GM18508 (cell line): Measurements from ENCODE around the gene NLRP9.
"Not testable (repeated sequence)": the region's sequence is repeated elsewhere in the genome, so short reads cannot be mapped to it uniquely, and the experiment has no call there.

Experiments
- ATAC-seq: cut with Tn5 transposase; IDR thresholded peaks from one replicate; pipeline ENCODE4 v1.9.1; 2021; ENCODE audit warnings: moderate number of reproducible peaks; ENCODE audit not compliant: insufficient read depth, unreplicated experiment

NLRP9 gene

DNA sequence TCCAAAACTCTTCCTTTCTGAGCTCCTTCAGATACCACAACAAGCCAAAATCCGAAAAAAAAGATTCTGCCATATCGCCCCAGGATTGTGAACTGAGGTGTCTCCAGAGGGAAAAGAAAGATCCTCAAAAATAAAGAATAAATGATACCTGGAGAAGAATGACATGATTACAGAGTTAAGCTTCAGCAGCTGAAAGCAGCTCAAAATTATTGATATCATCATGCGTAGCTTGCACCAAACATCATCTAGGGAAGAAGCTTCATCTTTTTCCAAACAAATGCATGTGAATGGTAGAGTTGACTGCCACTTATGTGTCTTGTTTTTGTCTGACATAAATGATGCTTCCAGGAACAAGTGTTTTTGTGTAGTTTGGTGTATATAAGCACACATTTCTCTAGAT, at the start of gene NLRP9:
Gene NLRP9, minus strand, starts transcription at position 101 of the 400 bp plus-strand sequence. Its CDS starts 28 bp downstream, at position 73.
- ATAC-seq: no peak

DNA sequence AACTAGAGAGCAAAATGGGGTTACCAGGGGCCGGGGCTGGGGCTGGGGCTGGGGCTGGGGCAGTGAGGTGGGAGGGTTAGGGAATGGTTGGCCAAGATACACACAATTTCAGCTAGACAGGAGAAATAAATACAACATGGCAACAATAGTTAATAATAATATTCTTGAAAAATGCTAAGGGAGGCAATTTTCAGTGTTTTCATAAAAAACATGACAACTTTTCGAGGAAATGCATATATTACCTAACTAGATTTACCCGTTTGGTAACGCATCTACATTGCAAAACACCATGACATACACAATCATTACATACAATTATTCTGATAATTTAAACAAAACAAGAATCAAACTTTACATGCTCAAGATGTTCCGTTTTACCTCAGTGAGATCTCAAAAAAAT, 42.9 kb upstream of the NLRP9 start:
- no peak for ATAC-seq

DNA sequence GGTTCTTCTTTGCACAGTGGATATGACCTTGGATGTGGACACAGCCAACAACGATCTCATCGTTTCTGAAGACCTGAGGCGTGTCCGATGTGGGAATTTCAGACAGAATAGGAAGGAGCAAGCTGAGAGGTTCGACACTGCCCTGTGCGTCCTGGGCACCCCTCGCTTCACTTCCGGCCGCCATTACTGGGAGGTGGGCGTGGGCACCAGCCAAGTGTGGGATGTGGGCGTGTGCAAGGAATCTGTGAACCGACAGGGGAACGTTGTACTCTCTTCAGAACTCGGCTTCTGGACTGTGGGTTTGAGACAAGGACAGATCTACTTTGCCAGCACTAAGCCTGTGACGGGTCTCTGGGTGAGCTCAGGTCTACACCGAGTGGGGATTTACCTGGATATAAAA, 40.1 kb upstream of the NLRP9 start:
- ATAC-seq: no peak

DNA sequence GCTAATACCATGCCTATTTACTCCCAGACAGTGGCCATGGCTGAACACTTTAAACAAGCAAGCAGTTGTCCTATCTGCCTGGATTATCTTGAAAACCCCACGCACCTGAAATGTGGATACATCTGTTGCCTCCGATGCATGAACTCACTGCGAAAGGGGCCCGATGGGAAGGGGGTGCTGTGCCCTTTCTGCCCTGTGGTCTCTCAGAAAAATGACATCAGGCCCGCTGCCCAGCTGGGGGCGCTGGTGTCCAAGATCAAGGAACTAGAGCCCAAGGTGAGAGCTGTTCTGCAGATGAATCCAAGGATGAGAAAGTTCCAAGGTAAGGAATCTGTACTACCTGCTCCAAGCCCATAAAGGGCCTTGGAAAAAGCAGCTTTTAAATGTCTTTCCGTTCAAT, 39.3 kb upstream of the NLRP9 start:
- no peak for ATAC-seq

DNA sequence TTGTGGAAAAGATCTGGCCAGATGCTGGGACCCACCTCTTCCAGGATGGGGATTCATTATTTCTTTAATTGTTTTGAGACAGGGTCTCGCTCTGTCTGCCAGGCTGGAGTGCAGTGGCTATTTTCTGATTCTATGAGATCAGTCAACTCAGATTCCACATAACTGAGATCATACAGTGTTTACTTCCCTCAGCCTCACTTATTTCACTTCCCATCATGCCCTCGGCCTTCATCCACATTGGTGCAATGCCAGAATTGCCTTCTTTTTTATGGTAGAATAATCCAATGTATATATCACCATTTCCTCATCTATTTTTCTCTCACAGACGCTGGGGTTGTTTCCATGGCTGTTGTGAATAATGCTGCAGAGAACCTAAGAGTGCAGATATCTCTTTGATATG, 31.4 kb upstream of the NLRP9 start:
- ATAC-seq: not testable (repeated sequence)

DNA sequence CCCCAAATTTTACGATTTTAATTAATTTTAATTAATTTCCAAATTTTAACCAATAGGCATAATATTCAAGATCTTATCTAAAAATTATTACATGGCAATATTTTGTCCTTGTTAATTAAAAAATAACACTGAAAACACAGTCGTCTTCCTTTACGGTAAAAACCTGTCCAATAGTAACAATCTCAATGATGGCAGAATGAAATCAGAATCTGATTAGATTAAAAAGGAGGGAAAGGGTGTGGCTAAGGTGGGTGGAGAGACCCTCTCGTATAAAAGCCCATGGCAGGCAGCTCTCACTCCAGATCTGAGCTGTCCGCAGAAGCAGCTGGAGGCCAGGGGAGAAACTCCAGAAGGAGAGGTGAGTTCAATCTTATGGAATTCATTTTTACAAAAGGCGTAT, 30.6 kb upstream of the NLRP9 start, which contains the start of gene RFPL4AL1:
Gene RFPL4AL1, plus strand, starts transcription at position 301 of the 400 bp plus-strand sequence. CDS start 2,687 bp downstream, outside the sequence.
- ATAC-seq: not testable (repeated sequence)

GRCh38 chr19:55766466-55766865, 28.3 kb upstream of the NLRP9 start:
- no peak for ATAC-seq

GRCh38 chr19:55758797-55759196, 20.6 kb upstream of the NLRP9 start, which contains the start of gene RFPL4A:
RFPL4A (plus strand) TSS chr19:55759097; CDS start chr19:55761801, 2,704 bp downstream.
- not testable (repeated sequence) for ATAC-seq

DNA sequence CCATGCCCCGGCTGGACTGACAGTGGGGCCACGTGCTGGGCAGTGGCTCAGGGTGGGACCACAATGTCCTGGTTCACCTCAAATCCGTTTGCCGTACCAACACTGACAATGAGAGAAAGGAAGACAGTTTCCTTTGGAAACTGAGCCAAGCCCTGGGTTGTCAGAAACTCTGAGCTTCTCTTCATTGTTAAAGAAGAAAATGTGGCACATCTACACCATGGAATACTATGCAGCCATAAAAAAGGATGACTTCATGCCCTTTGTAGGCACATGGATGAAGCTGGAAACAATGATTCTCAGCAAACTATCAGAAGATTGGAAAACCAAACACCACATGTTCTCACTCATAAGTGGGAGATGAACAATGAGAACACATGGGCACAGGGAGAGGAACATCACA, 18.6 kb upstream of the NLRP9 start:
- ATAC-seq: not testable (repeated sequence)

- ATAC-seq: no peak
Observed at GRCh38 chr19:55753401-55753800, 15.2 kb upstream of the NLRP9 start.

DNA sequence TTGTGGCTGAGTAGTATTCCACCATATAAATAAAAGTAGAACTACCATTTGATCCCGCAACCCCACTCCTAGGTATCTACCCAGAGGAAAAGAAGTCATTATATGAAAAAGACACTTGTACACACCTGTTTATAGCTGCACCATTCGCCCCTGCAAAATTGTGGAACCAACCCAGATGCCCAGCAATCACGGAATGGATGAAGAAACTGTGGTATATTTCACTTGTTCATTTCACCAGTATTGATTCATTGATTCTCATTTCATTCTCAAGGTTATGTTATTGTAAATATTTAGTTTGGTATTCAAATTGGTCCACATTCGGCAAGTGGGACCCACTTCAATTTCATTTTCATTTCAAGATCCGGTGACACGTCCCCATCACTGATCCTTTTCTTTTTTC, 12.5 kb upstream of the NLRP9 start:
- no peak for ATAC-seq

DNA sequence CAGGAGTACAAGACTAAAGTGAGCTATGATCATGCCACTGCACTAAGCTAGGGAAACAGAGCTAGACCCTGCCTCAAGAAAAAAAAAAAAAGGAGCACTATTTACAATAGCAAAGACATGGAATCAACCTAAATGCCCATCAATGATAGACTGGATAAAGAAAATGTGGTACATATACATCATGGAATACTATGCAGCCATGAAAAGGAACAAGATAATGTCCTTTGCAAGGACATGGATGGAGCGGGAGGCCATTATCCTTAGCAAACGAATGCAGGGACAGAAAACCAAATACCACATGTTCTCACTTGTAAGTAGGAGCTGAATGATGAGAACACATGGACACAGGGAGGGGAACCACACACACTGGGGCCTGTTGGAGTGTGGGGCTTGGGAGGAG, 7.8 kb downstream of the NLRP9 start:
- ATAC-seq: not testable (repeated sequence)

DNA sequence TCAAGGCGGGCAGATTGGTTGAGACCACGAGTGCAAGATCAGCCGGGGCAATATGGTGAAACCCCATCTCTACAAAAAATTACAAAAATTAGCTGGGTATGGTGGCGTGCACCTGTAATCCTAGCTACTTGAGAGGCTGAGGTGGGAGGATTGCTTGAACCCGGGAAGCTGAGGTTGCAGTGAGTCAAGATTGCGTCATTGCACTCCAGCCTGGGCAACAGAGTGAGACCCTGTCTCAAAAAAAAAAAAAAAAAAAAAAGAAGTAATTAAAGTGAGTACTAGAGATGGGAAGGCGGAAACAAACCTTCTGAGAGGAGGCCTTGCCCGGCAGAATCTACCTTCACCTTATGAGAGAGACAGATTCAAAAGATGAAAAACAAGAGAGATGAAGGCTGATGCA, 14.7 kb downstream of the NLRP9 start:
- ATAC-seq: no peak

GRCh38 chr19:55720801-55721200, 17.4 kb downstream of the NLRP9 start:
- ATAC-seq: no peak

GRCh38 chr19:55720214-55720746, 17.9 kb downstream of the NLRP9 start:
- ATAC-seq: no peak

GRCh38 chr19:55717879-55718711, 20.1 kb downstream of the NLRP9 start:
- ATAC-seq: not testable (repeated sequence)

DNA sequence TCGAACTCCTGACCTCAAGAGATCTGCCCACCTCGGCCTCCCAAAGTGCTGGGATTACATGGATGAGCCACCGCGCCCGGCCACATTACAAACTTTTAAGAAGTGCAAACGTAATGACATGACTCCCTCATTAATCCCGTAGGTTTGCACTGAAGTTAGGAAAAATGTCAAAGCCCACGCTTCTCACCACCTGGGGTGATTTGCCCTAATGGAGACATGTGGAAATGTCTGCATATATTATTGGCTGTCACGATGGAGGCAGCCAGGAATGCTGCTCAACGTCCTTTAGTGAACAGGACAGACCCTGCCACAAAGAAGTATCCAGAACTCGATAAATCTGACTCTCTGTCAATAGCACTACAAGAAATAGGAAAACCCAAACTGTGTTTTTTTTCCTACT, 21.0 kb downstream of the NLRP9 start:
- ATAC-seq: no peak

- ATAC-seq: no peak
Observed at GRCh38 chr19:55716531-55716930, 21.7 kb downstream of the NLRP9 start.

DNA sequence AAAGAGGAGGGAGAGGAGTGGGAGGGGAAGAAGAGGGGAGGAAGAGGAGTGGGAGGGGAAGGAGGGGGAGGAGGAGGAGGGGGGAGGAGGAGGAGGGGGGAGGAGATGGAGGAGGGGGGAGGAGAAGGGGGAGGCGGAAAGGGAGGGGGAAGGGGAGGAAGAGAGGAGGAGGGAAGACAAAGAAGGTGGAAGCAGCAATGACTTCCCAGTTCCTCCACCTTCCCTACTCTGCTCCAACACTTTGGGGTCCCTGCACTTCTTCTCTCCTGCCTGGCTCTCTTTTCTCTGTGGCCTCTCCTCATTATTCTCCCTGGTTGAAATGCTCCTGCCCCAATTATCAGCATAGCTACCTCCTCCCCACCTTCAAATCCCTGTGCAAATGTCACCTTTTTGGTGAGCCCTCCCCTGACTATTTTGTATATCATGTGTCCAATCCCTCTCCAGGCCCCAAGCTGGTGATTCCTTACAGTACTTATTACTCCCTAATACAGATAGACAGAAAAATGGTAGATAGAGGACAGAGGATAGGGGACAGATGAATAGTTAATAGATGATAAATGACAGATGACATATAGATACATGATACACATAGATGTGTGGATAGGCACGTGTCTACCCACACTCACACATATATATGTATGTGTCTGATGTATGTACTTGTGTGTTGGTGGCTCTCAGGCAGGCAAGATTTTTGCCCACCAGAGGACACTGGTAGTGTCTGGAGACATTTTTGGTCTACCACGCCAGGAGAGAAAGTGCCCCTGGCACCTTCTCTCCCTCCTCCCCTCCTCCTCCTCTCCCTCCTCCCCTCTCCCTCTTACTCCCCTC, 25.2 kb downstream of the NLRP9 start:
- no peak for ATAC-seq

- no peak for ATAC-seq
Observed at GRCh38 chr19:55711719-55712118, 26.5 kb downstream of the NLRP9 start.

DNA sequence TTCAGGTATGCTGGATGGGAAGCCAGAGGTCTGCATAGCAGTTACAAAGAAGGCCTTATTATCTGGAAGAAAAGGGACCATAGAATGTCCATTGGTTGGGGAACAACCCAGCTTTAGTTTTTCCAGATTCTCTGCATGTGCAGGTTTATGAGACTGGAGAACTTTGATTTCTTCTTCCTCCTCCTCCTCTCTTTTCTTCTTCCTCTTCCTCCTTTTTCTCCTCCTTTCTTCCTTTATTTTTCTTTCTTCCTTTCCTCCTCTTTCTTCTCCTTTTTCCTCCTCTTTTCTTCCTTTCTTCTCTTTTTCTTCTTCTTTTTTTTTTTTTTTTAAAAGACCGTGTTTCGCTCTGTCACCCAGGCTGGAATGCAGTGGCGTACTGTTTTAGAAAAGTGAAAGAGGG, 32.2 kb downstream of the NLRP9 start:
- ATAC-seq: no peak
